C4-2B (cell line): ENCODE measurements around the gene ITGB3.

Experiments
- CTCF ChIP-seq: fragments of 450-650 bp; conservative IDR thresholded peaks from 2 replicates; pipeline ENCODE4 v1.5.1; 2017; ENCODE audit warnings: mild to moderate bottlenecking
- ZFX ChIP-seq: fragments of 450-650 bp; IDR thresholded peaks from 2 replicates; pipeline ENCODE4 v1.6.1; 2017

GRCh38 chr17:47310186-47310733 lies 56.6 kb downstream of the ITGB3 start:
- TF ChIP-seq CTCF (no peak), ZFX (no peak)
